Neural progenitor cell (in vitro differentiated cells): Measurements from ENCODE around the gene STRA6. TPM values are rescaled to one million over a fixed set of nuclear protein-coding genes. Genes with fewer than 3 reads are reported as not detected.

ENCODE experiments used
- DNase-seq: peaks from one replicate; pipeline ENCODE4 v3.0.0-alpha.2; 2016; ENCODE audit warnings: low spot score
- H2AFZ ChIP-seq: fragments of 200-600 bp; sonication (generic); replicated peaks from 2 replicates; pipeline ENCODE4 v1.6.1; 2016; ENCODE audit warnings: antibody characterized with exemption
- H3F3A ChIP-seq: fragments of 200-600 bp; sonication (generic); 2 replicates; pipeline ENCODE4 v1.6.1; 2016; ENCODE audit warnings: antibody characterized with exemption, low read depth
- H3K27ac ChIP-seq: fragments of 200-600 bp; sonication (generic); 2 replicates; pipeline ENCODE4 v1.5.1; 2016; ENCODE audit warnings: mild to moderate bottlenecking
- H3K27me3 ChIP-seq: fragments of 200-600 bp; sonication (generic); 2 replicates; pipeline ENCODE4 v1.6.1; 2016; ENCODE audit warnings: mild to moderate bottlenecking, moderate library complexity
- H3K36me3 ChIP-seq: fragments of 200-600 bp; sonication (generic); 2 replicates; pipeline ENCODE4 v1.5.1; 2016
- H3K4me1 ChIP-seq: fragments of 200-600 bp; sonication (generic); 2 replicates; pipeline ENCODE4 v1.6.1; 2016; ENCODE audit warnings: mixed run types
- H3K4me2 ChIP-seq: fragments of 200-600 bp; sonication (generic); 2 replicates; pipeline ENCODE4 v1.6.1; 2016
- H3K4me3 ChIP-seq: fragments of 200-600 bp; sonication (generic); 2 replicates; pipeline ENCODE4 v1.5.1; 2016
- H3K79me2 ChIP-seq: fragments of 200-600 bp; sonication (generic); 2 replicates; pipeline ENCODE4 v1.6.1; 2016; ENCODE audit warnings: low read depth
- H3K9ac ChIP-seq: fragments of 200-600 bp; sonication (generic); 2 replicates; pipeline ENCODE4 v1.6.1; 2016
- H3K9me3 ChIP-seq: fragments of 200-600 bp; sonication (generic); 2 replicates; pipeline ENCODE4 v1.5.1; 2016; ENCODE audit warnings: low read depth
- H4K20me1 ChIP-seq: fragments of 200-600 bp; sonication (generic); 2 replicates; pipeline ENCODE4 v1.6.1; 2016; ENCODE audit warnings: low read depth
- H3K27ac Mint-ChIP-seq: 3 replicates; pipeline ENCODE4 v1.8.0; 2021; ENCODE audit warnings: mixed read lengths
- H3K27me3 Mint-ChIP-seq: 2 replicates; pipeline ENCODE4 v1.8.0; 2022; ENCODE audit warnings: low read depth, mild to moderate bottlenecking, inconsistent platforms, moderate library complexity, mixed read lengths; ENCODE audit not compliant: insufficient read depth
- H3K36me3 Mint-ChIP-seq: 3 replicates; pipeline ENCODE4 v1.8.0; 2021; ENCODE audit warnings: mixed read lengths
- H3K4me1 Mint-ChIP-seq: 3 replicates; pipeline ENCODE4 v1.8.0; 2021; ENCODE audit warnings: mixed read lengths
- H3K4me3 Mint-ChIP-seq: 3 replicates; pipeline ENCODE4 v1.8.0; 2021; ENCODE audit warnings: mild to moderate bottlenecking, moderate library complexity, mixed read lengths
- H3K9me3 Mint-ChIP-seq: 3 replicates; pipeline ENCODE4 v1.8.0; 2020; ENCODE audit warnings: mixed read lengths
- CTCF ChIP-seq: fragments of 200-600 bp; sonication (generic); IDR thresholded peaks from 2 replicates; pipeline ENCODE4 v1.5.1; 2017; ENCODE audit warnings: antibody characterized with exemption, mild to moderate bottlenecking
- EZH2 ChIP-seq: fragments of 200-600 bp; sonication (generic); IDR thresholded peaks from 2 replicates; pipeline ENCODE4 v1.6.1; 2017; ENCODE audit warnings: antibody characterized with exemption, mild to moderate bottlenecking, moderate library complexity
- EZH2phosphoT487 ChIP-seq: fragments of 200-600 bp; sonication (generic); IDR thresholded peaks from 2 replicates; pipeline ENCODE4 v1.6.1; 2017; ENCODE audit warnings: antibody characterized with exemption
- total RNA-seq: library from RNA; depleted of rRNA; stranded (reverse); fragments of >200 nt; gene quantifications from 2 replicates; pipeline ENCODE4 v1.2.3, GENCODE V29; 2015; ENCODE audit warnings: low replicate concordance

STRA6 gene
- total RNA-seq, 1 donor from 2014 or later: 3.1 TPM

- H3K79me2 ChIP-seq: no peaks in the 10 kb centered on the region
- no peak overlapping the region for H3K27ac ChIP-seq
- Mint-ChIP-seq H3K9me3 (no peaks in the 10 kb centered on the region), H3K27me3 (peaks cover 40% of the 10 kb centered on the region), H3K4me1 (peaks cover 78% of the 10 kb centered on the region), H3K27ac (peak overlapping the region; percentile 70), H3K36me3 (no peaks in the 10 kb centered on the region), H3K4me3 (peak overlapping the region; percentile 60)
- no peaks in the 10 kb centered on the region for H3K9me3 ChIP-seq
- H3K4me2 ChIP-seq: peak overlapping the region; percentile 24
- no peak overlapping the region for H3K9ac ChIP-seq
- peaks cover 43% of the 10 kb centered on the region for H3K4me1 ChIP-seq
- TF ChIP-seq CTCF (no peak), EZH2phosphoT487 (no peak), EZH2 (no peak)
- H3K27me3 ChIP-seq: peaks cover 15% of the 10 kb centered on the region
- DNase-seq: no peak
- peaks cover 33% of the 10 kb centered on the region for H3F3A ChIP-seq
- no peak overlapping the region for H2AFZ ChIP-seq
- H3K36me3 ChIP-seq: no peaks in the 10 kb centered on the region
- no peak overlapping the region for H3K4me3 ChIP-seq
- H4K20me1 ChIP-seq: no peaks in the 10 kb centered on the region
Measured at GRCh38 chr15:74227968-74228722, 25.6 kb upstream of the STRA6 start.

GRCh38 chr15:74226761-74227540 is 24.4 kb upstream of the STRA6 start:
- no peak overlapping the region for H2AFZ ChIP-seq
- no peak overlapping the region for H3K27ac ChIP-seq
- H3K4me3 ChIP-seq: no peak overlapping the region
- H4K20me1 ChIP-seq: no peaks in the 10 kb centered on the region
- peaks cover 55% of the 10 kb centered on the region for H3K4me1 ChIP-seq
- H3K4me2 ChIP-seq: no peak overlapping the region
- no peak for DNase-seq
- no peaks in the 10 kb centered on the region for H3K36me3 ChIP-seq
- Mint-ChIP-seq H3K36me3 (no peaks in the 10 kb centered on the region), H3K4me1 (peaks cover 79% of the 10 kb centered on the region), H3K27me3 (peaks cover 35% of the 10 kb centered on the region), H3K27ac (no peak overlapping the region), H3K9me3 (no peaks in the 10 kb centered on the region), H3K4me3 (no peak overlapping the region)
- no peak overlapping the region for H3K9ac ChIP-seq
- TF ChIP-seq EZH2phosphoT487 (no peak), CTCF (no peak), EZH2 (no peak)
- H3K27me3 ChIP-seq: peaks cover 27% of the 10 kb centered on the region
- H3K79me2 ChIP-seq: no peaks in the 10 kb centered on the region
- peaks cover 43% of the 10 kb centered on the region for H3F3A ChIP-seq
- no peaks in the 10 kb centered on the region for H3K9me3 ChIP-seq

DNA sequence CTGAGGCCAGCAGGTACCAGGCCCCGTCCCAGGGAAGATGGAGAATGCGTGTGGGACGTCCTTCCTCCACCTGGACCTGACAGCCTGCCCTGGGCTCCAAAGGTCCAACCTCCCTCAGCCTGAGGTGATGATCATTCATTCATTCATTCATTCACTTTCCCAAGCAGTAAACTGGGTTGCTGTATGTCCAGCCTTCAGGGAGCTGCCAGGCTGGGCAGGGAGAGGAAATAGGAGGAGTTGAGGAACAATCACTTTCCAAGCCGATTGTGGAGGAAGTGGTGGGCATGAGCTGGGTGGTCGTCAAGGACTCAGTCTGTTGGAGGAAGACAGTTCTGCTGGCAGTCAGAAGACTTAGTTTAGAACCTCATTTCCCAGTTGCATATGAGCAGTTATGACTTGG is 23.3 kb upstream of the STRA6 start:
- DNase-seq: no peak
- Histone ChIP-seq H3K9ac (no peak overlapping the region), H3K9me3 (no peaks in the 10 kb centered on the region), H3K79me2 (no peaks in the 10 kb centered on the region), H3K4me2 (no peak overlapping the region), H3K4me3 (no peak overlapping the region), H3F3A (peaks cover 50% of the 10 kb centered on the region), H4K20me1 (no peaks in the 10 kb centered on the region), H3K4me1 (peaks cover 63% of the 10 kb centered on the region), H3K36me3 (no peaks in the 10 kb centered on the region), H3K27ac (no peak overlapping the region), H2AFZ (no peak overlapping the region), H3K27me3 (peaks cover 34% of the 10 kb centered on the region)
- H3K27me3 Mint-ChIP-seq: peaks cover 37% of the 10 kb centered on the region
- peak overlapping the region; percentile 5 for H3K4me3 Mint-ChIP-seq
- H3K27ac Mint-ChIP-seq: no peak overlapping the region
- H3K36me3 Mint-ChIP-seq: no peaks in the 10 kb centered on the region
- H3K4me1 Mint-ChIP-seq: peaks cover 87% of the 10 kb centered on the region
- TF ChIP-seq EZH2phosphoT487: no peak
- TF ChIP-seq CTCF: no peak
- no peak for TF ChIP-seq EZH2
- H3K9me3 Mint-ChIP-seq: no peaks in the 10 kb centered on the region
